IMR-90 (cell line): ENCODE measurements around the gene CIC. TPM values are rescaled to one million over a fixed set of nuclear protein-coding genes. Genes with fewer than 3 reads are reported as not detected.

ENCODE experiments used
- ATAC-seq: fragments of 200-7000 bp; cut with Tn5 transposase; 2 replicates; pipeline ENCODE4 v1.9.1; 2020; ENCODE audit warnings: low read depth, mild to moderate bottlenecking, moderate library complexity
- BruUV-seq: library from RNA; stranded (reverse); fragments of 400-500 nt; replicated peaks from 2 replicates; lab custom pipeline; 2021; lab: Mats Ljungman, UMichigan
- CTCF ChIA-PET: fragments of 300-600 bp; formaldehyde crosslinking; extraction: SDS; loops from one replicate; lab custom pipeline; 2021; ENCODE audit warnings: antibody characterized with exemption; lab: Yijun Ruan, JAX
- POLR2A ChIA-PET: fragments of 300-600 bp; sonication (Branson Sonifier 250); formaldehyde crosslinking; loops from one replicate; lab custom pipeline; 2022; ENCODE audit warnings: antibody characterized with exemption; ENCODE audit not compliant: unreplicated experiment; lab: Charles Lee
- DNase-seq: peaks from one replicate; pipeline ENCODE4 v3.0.0; 2013
- H2AFZ ChIP-seq: replicated peaks from 2 replicates; pipeline ENCODE3; 2013; ENCODE audit warnings: low read length, mild to moderate bottlenecking; ENCODE audit not compliant: poor library complexity
- H2AK5ac ChIP-seq: 2 replicates; pipeline ENCODE4 v1.6.1; 2013; ENCODE audit warnings: low read depth, low read length, inconsistent platforms
- H2AK9ac ChIP-seq: replicated peaks from 2 replicates; pipeline ENCODE3; 2013; ENCODE audit warnings: mild to moderate bottlenecking, low read depth, low read length, moderate library complexity; ENCODE audit not compliant: poor library complexity
- H2BK120ac ChIP-seq: 2 replicates; pipeline ENCODE4 v1.6.1; 2013; ENCODE audit warnings: low read depth, low read length, inconsistent platforms
- H2BK15ac ChIP-seq: 3 replicates; pipeline ENCODE4 v1.6.1; 2013; ENCODE audit warnings: low read depth, low read length, inconsistent platforms
- H2BK20ac ChIP-seq: 2 replicates; pipeline ENCODE4 v1.6.1; 2013; ENCODE audit warnings: low read depth, mild to moderate bottlenecking, inconsistent platforms, low read length, moderate library complexity
- H2BK5ac ChIP-seq: 2 replicates; pipeline ENCODE4 v1.6.1; 2013; ENCODE audit warnings: mild to moderate bottlenecking, low read depth, low read length, inconsistent platforms; ENCODE audit not compliant: poor library complexity, severe bottlenecking
- H3K14ac ChIP-seq: replicated peaks from 2 replicates; pipeline ENCODE4 v1.6.1; 2013; ENCODE audit warnings: low read depth, low read length, inconsistent platforms
- H3K18ac ChIP-seq: 2 replicates; pipeline ENCODE4 v1.6.1; 2013; ENCODE audit warnings: low read depth, low read length, control low read depth
- H3K23ac ChIP-seq: 2 replicates; pipeline ENCODE4 v1.6.1; 2013; ENCODE audit warnings: low read depth, low read length, inconsistent platforms
- H3K27ac ChIP-seq: 2 replicates; pipeline ENCODE4 v1.5.1; 2013; ENCODE audit warnings: mild to moderate bottlenecking, control low read depth, low read length; ENCODE audit not compliant: insufficient read depth
- H3K27me3 ChIP-seq: 2 replicates; pipeline ENCODE4 v1.6.1; 2013; ENCODE audit warnings: low read length; ENCODE audit not compliant: control insufficient read depth, insufficient read depth
- H3K36me3 ChIP-seq: 2 replicates; pipeline ENCODE4 v1.6.1; 2013; ENCODE audit warnings: low read length, mixed read lengths; ENCODE audit not compliant: control insufficient read depth, insufficient read depth
- H3K4ac ChIP-seq: 2 replicates; pipeline ENCODE4 v1.6.1; 2013; ENCODE audit warnings: low read depth, low read length, inconsistent platforms
- H3K4me1 ChIP-seq: 2 replicates; pipeline ENCODE4 v1.6.1; 2013; ENCODE audit warnings: low read length, mixed read lengths; ENCODE audit not compliant: control insufficient read depth, insufficient read depth
- H3K4me2 ChIP-seq: 2 replicates; pipeline ENCODE4 v1.6.1; 2013; ENCODE audit warnings: low read depth, mild to moderate bottlenecking, control low read depth, low read length, moderate library complexity
- H3K4me3 ChIP-seq: 2 replicates; pipeline ENCODE4 v1.5.1; 2013; ENCODE audit warnings: low read depth, mild to moderate bottlenecking, control low read depth, low read length, moderate library complexity; ENCODE audit not compliant: insufficient read depth
- H3K56ac ChIP-seq: 2 replicates; pipeline ENCODE4 v1.6.1; 2013; ENCODE audit warnings: low read length, inconsistent platforms; ENCODE audit not compliant: insufficient read depth; ENCODE audit errors: extremely low read depth
- H3K79me1 ChIP-seq, 2 experiments: 2 replicates each; pipeline ENCODE4 v1.6.1; 2013; ENCODE audit warnings: low read length in 2 of 2, inconsistent platforms in 1 of 2, low read depth in 1 of 2
- H3K9ac ChIP-seq: 2 replicates; pipeline ENCODE4 v1.6.1; 2013; ENCODE audit warnings: low read depth, low read length, control low read depth
- H3K9me1 ChIP-seq: 2 replicates; pipeline ENCODE4 v1.6.1; 2013; ENCODE audit warnings: low read length, inconsistent platforms; ENCODE audit not compliant: insufficient read depth
- H3K9me3 ChIP-seq: 2 replicates; pipeline ENCODE4 v1.6.1; 2013; ENCODE audit warnings: low read length; ENCODE audit not compliant: control insufficient read depth, insufficient read depth
- H4K20me1 ChIP-seq: 2 replicates; pipeline ENCODE4 v1.6.1; 2013; ENCODE audit warnings: low read length, inconsistent platforms; ENCODE audit not compliant: insufficient read depth
- H4K5ac ChIP-seq: 2 replicates; pipeline ENCODE4 v1.6.1; 2013; ENCODE audit warnings: mild to moderate bottlenecking, low read depth, low read length, control low read depth
- H4K8ac ChIP-seq, 2 experiments: 2 replicates each; pipeline ENCODE4 v1.6.1; 2013; ENCODE audit warnings: low read depth in 2 of 2, low read length in 2 of 2, control low read depth in 1 of 2, inconsistent platforms in 1 of 2
- H4K91ac ChIP-seq: 2 replicates; pipeline ENCODE4 v1.6.1; 2013; ENCODE audit warnings: low read depth, low read length, inconsistent platforms; ENCODE audit not compliant: insufficient read depth
- BHLHE40 ChIP-seq: fragments of 150-350 bp; IDR thresholded peaks from 2 replicates; pipeline ENCODE4 v1.6.1; 2016; ENCODE audit warnings: mild to moderate bottlenecking, low read depth, low read length
- CEBPB ChIP-seq: IDR thresholded peaks from 2 replicates; pipeline ENCODE4 v1.6.1; 2012; ENCODE audit warnings: low read depth, low read length, improper control_type of control experiment
- CHD1 ChIP-seq: IDR thresholded peaks from 2 replicates; pipeline ENCODE4 v1.6.1; 2012; ENCODE audit warnings: low read depth, low read length, improper control_type of control experiment
- CTCF ChIP-seq: conservative IDR thresholded peaks from 2 replicates; pipeline ENCODE4 v1.5.1; 2012; ENCODE audit warnings: mild to moderate bottlenecking, low read depth, low read length, improper control_type of control experiment
- ELK1 ChIP-seq: fragments of 150-350 bp; IDR thresholded peaks from 2 replicates; pipeline ENCODE4 v1.6.1; 2016; ENCODE audit warnings: low read depth, mild to moderate bottlenecking, low read length, moderate library complexity, borderline replicate concordance
- FOS ChIP-seq: fragments of 150-350 bp; IDR thresholded peaks from 2 replicates; pipeline ENCODE4 v1.6.1; 2016; ENCODE audit warnings: low read depth, low read length
- MAFK ChIP-seq: IDR thresholded peaks from 2 replicates; pipeline ENCODE4 v1.6.1; 2012; ENCODE audit warnings: low read depth, low read length, improper control_type of control experiment
- MAZ ChIP-seq: IDR thresholded peaks from 2 replicates; pipeline ENCODE4 v1.6.1; 2012; ENCODE audit warnings: low read depth, mild to moderate bottlenecking, low read length, improper control_type of control experiment, moderate library complexity, borderline replicate concordance
- MXI1 ChIP-seq: IDR thresholded peaks from 2 replicates; pipeline ENCODE4 v1.6.1; 2012; ENCODE audit warnings: low read depth, mild to moderate bottlenecking, low read length, moderate library complexity, borderline replicate concordance
- NFE2L2 ChIP-seq: fragments of 150-350 bp; IDR thresholded peaks from 2 replicates; pipeline ENCODE4 v1.6.1; 2016; ENCODE audit warnings: low read depth, mild to moderate bottlenecking, low read length
- POLR2A ChIP-seq: IDR thresholded peaks from 2 replicates; pipeline ENCODE4 v1.6.1; 2012; ENCODE audit warnings: mild to moderate bottlenecking, low read depth, low read length
- RAD21 ChIP-seq: IDR thresholded peaks from 2 replicates; pipeline ENCODE4 v1.6.1; 2012; ENCODE audit warnings: low read length, improper control_type of control experiment
- RCOR1 ChIP-seq: IDR thresholded peaks from 2 replicates; pipeline ENCODE4 v1.6.1; 2012; ENCODE audit warnings: mild to moderate bottlenecking, low read length, improper control_type of control experiment; ENCODE audit not compliant: insufficient replicate concordance
- RFX5 ChIP-seq: IDR thresholded peaks from 2 replicates; pipeline ENCODE4 v1.8.0; 2012; ENCODE audit warnings: low read depth, mild to moderate bottlenecking, low read length, moderate library complexity
- SMC3 ChIP-seq: fragments of 150-350 bp; IDR thresholded peaks from 2 replicates; pipeline ENCODE4 v1.6.1; 2016; ENCODE audit warnings: low read depth, mild to moderate bottlenecking, antibody characterized with exemption, low read length, moderate library complexity
- USF2 ChIP-seq: fragments of 150-350 bp; IDR thresholded peaks from 2 replicates; pipeline ENCODE4 v1.6.1; 2017; ENCODE audit warnings: mild to moderate bottlenecking, antibody characterized with exemption, low read length, low read depth
- WGBS, 2 experiments: methylation state at CpG; one replicate each; pipeline versions ENCODE4 v1.1.5 to v1.1.7; 2013; ENCODE audit warnings: missing lambda C conversion rate in 2 of 2; ENCODE audit not compliant: insufficient read length in 1 of 2; ENCODE audit errors: extremely low coverage in 2 of 2; 5-methylcytosine and 5-hydroxymethylcytosine counted together
- dilution Hi-C: fragments of 300-500 bp; cut with HindIII; formaldehyde crosslinking; loops from one replicate; pipeline ENCODE4 v1.14.3; 2018; ENCODE audit warnings: low sequenced_read_pairs; ENCODE audit not compliant: unreplicated experiment
- in situ Hi-C: fragments of 300-500 bp; cut with MboI; formaldehyde crosslinking; loops from 3 replicates; pipeline ENCODE4 v1.14.3; 2019; ENCODE audit warnings: low sequenced_read_pairs, inconsistent platforms, mixed read lengths
- intact Hi-C: fragments of 100-400 bp; cut with micrococcal nuclease; formaldehyde crosslinking; loops from 2 replicates; pipeline ENCODE4 v1.10.0; 2022
- polyA plus RNA-seq, 3 experiments: library from polyadenylated mRNA; depleted of rRNA; stranded (reverse); fragments of >200 nt; gene quantifications; 2 replicates each; pipeline ENCODE4 v1.2.3, GENCODE V29; 2012; ENCODE audit warnings: low replicate concordance in 1 of 3
- total RNA-seq: library from RNA; depleted of rRNA; stranded (reverse); fragments of >200 nt; gene quantifications from 2 replicates; pipeline ENCODE4 v1.2.3, GENCODE V29; 2012

CIC gene
- total and polyA plus RNA-seq, 2 of the 4 experiments (the other 2 are of a cell fraction) = 1.8 to 23.2 TPM

- whole genome bisulfite sequencing, 2 experiments = 94 to 100% methylated on average over 2 to 28 of the region's 37 CpGs
- ATAC-seq (no peak), DNase-seq (no peak)
- Histone ChIP-seq H3K27ac (no peak overlapping the region), H3K36me3 (peaks cover 53% of the 10 kb centered on the region), H3K4me2 (no peak overlapping the region), H3K9me3 (no peaks in the 10 kb centered on the region), H2BK120ac (no peak overlapping the region), H3K23ac (no peak overlapping the region), H4K8ac (no peak overlapping the region), H2BK5ac (no peak overlapping the region), H3K18ac (no peak overlapping the region), H3K9ac (no peak overlapping the region), H2AK5ac (no peak overlapping the region), H2AFZ (no peak overlapping the region), H3K4ac (no peak overlapping the region), H3K79me1 (peaks cover 23 to 86% of the 10 kb centered on the region in 2 experiments), H2BK20ac (no peak overlapping the region), H4K20me1 (peaks cover 62% of the 10 kb centered on the region), H3K9me1 (peaks cover 14% of the 10 kb centered on the region), H3K27me3 (no peaks in the 10 kb centered on the region), H3K14ac (no peak overlapping the region), H2AK9ac (no peak overlapping the region), H4K5ac (no peak overlapping the region), H3K4me1 (no peaks in the 10 kb centered on the region), H3K56ac (no peak overlapping the region), H4K91ac (no peak overlapping the region), H2BK15ac (no peak overlapping the region), H3K4me3 (no peak overlapping the region)
- in situ Hi-C loops = no loop called here
- intact Hi-C loops = no loop called here
- POLR2A ChIA-PET = no interaction called here
- CTCF ChIA-PET = no interaction called here
- no TSS peak for BruUV-seq
- dilution Hi-C loops = no loop called here
- TF ChIP-seq MAZ (no peak), MAFK (no peak), NFE2L2 (no peak), ELK1 (no peak), MXI1 (no peak), BHLHE40 (no peak), RAD21 (no peak), SMC3 (no peak), CHD1 (no peak), POLR2A (no peak), USF2 (no peak), RFX5 (no peak), RCOR1 (no peak), CTCF (no peak), FOS (no peak), CEBPB (no peak)
Measured at GRCh38 chr19:42224940-42225717, 43.9 kb upstream of the CIC start.
